GM12872 (cell line): ENCODE data around the gene RNF125.

Experiments
- CTCF ChIP-seq: IDR thresholded peaks from 3 replicates; pipeline ENCODE4 v1.5.1; 2011; ENCODE audit warnings: low read depth, mild to moderate bottlenecking, low read length, moderate library complexity; ENCODE audit not compliant: insufficient read depth

RNF125 gene

GRCh38 chr18:32091325-32091723 is 72.7 kb downstream of the RNF125 start:
- no peak for TF ChIP-seq CTCF

GRCh38 chr18:32091724-32092421 is 73.2 kb downstream of the RNF125 start, which contains the start of gene RNF138:
RNF138 (plus strand) TSS chr18:32091874; CDS start chr18:32092777, 903 bp downstream.
- no peak for TF ChIP-seq CTCF

- no peak for TF ChIP-seq CTCF
Measured at GRCh38 chr18:32092422-32093101, 73.9 kb downstream of the RNF125 start.

- no peak for TF ChIP-seq CTCF
Measured at GRCh38 chr18:32093102-32093511, 74.5 kb downstream of the RNF125 start.

GRCh38 chr18:32093523-32093922 is 74.9 kb downstream of the RNF125 start:
- TF ChIP-seq CTCF: no peak

- TF ChIP-seq CTCF: no peak
Measured at GRCh38 chr18:32095192-32095899, 76.7 kb downstream of the RNF125 start.

- TF ChIP-seq CTCF: no peak
Measured at GRCh38 chr18:32095900-32096229, 77.2 kb downstream of the RNF125 start.
